KMS-11 (cell line): ENCODE results near the gene PNMA8A.

Experiments used
- H2AFZ ChIP-seq: fragments of 200-600 bp; sonication (generic); 2 replicates; pipeline ENCODE4 v1.6.1; 2016; ENCODE audit warnings: antibody characterized with exemption, mixed run types, low read depth
- H3K27ac ChIP-seq: fragments of 200-600 bp; sonication (generic); 2 replicates; pipeline ENCODE4 v1.6.1; 2016; ENCODE audit warnings: mild to moderate bottlenecking, mixed run types
- H3K27me3 ChIP-seq: fragments of 200-600 bp; sonication (generic); 2 replicates; pipeline ENCODE4 v1.6.1; 2017; ENCODE audit warnings: mild to moderate bottlenecking, low read depth, mixed run types, moderate library complexity; ENCODE audit not compliant: insufficient read depth
- H3K36me3 ChIP-seq: fragments of 200-600 bp; sonication (generic); 2 replicates; pipeline ENCODE4 v1.6.1; 2017; ENCODE audit warnings: mild to moderate bottlenecking, mixed run types; ENCODE audit not compliant: insufficient read depth
- H3K4me1 ChIP-seq: fragments of 200-600 bp; sonication (generic); 2 replicates; pipeline ENCODE4 v1.6.1; 2016; ENCODE audit warnings: mild to moderate bottlenecking, low read depth, mixed run types; ENCODE audit not compliant: poor library complexity, severe bottlenecking
- H3K4me2 ChIP-seq: fragments of 200-600 bp; sonication (generic); 2 replicates; pipeline ENCODE4 v1.7.0; 2016; ENCODE audit warnings: mild to moderate bottlenecking, mixed run types
- H3K4me3 ChIP-seq: fragments of 200-600 bp; sonication (generic); IDR thresholded peaks from 2 replicates; pipeline ENCODE4 v1.6.1; 2017; ENCODE audit warnings: low read depth, low read length, mixed read lengths; ENCODE audit not compliant: insufficient read depth
- H3K79me2 ChIP-seq: fragments of 200-600 bp; sonication (generic); 2 replicates; pipeline ENCODE4 v1.6.1; 2016; ENCODE audit warnings: low read depth, mixed run types; ENCODE audit not compliant: insufficient read depth
- H3K9ac ChIP-seq: fragments of 200-600 bp; sonication (generic); 2 replicates; pipeline ENCODE4 v1.6.1; 2016; ENCODE audit warnings: mild to moderate bottlenecking, mixed run types
- H4K20me1 ChIP-seq: fragments of 200-600 bp; sonication (generic); 2 replicates; pipeline ENCODE4 v1.6.1; 2016; ENCODE audit warnings: mild to moderate bottlenecking, mixed run types; ENCODE audit not compliant: insufficient read depth
- CTCF ChIP-seq: fragments of 200-600 bp; sonication (generic); conservative IDR thresholded peaks from 2 replicates; pipeline ENCODE4 v1.6.1; 2017; ENCODE audit warnings: low read depth, mild to moderate bottlenecking, antibody characterized with exemption, low read length, moderate library complexity, mixed read lengths

The PNMA8A gene

GRCh38 chr19:46482631-46483030, 11.3 kb upstream of the PNMA8A start:
- Histone ChIP-seq H4K20me1 (no peaks in the 10 kb centered on the region), H3K4me1 (peaks cover 6% of the 10 kb centered on the region), H3K4me3 (no peak overlapping the region), H3K4me2 (no peak overlapping the region), H3K27me3 (peaks cover 91% of the 10 kb centered on the region), H3K9ac (no peak overlapping the region), H3K79me2 (no peaks in the 10 kb centered on the region), H3K27ac (no peak overlapping the region), H3K36me3 (no peaks in the 10 kb centered on the region), H2AFZ (no peak overlapping the region)
- TF ChIP-seq CTCF = no peak

- Histone ChIP-seq H3K27ac (no peak overlapping the region), H3K4me2 (no peak overlapping the region), H3K36me3 (no peaks in the 10 kb centered on the region), H3K4me1 (peaks cover 6% of the 10 kb centered on the region), H2AFZ (no peak overlapping the region), H3K79me2 (no peaks in the 10 kb centered on the region), H3K27me3 (peaks cover 90% of the 10 kb centered on the region), H3K9ac (no peak overlapping the region), H3K4me3 (no peak overlapping the region), H4K20me1 (no peaks in the 10 kb centered on the region)
- no peak for TF ChIP-seq CTCF
Measured at GRCh38 chr19:46481947-46482346, 10.6 kb upstream of the PNMA8A start.

- no peak overlapping the region for H3K27ac ChIP-seq
- no peaks in the 10 kb centered on the region for H3K79me2 ChIP-seq
- no peaks in the 10 kb centered on the region for H4K20me1 ChIP-seq
- no peak overlapping the region for H3K4me2 ChIP-seq
- peaks cover 84% of the 10 kb centered on the region for H3K27me3 ChIP-seq
- H3K4me1 ChIP-seq = peaks cover 6% of the 10 kb centered on the region
- TF ChIP-seq CTCF = no peak
- no peak overlapping the region for H3K9ac ChIP-seq
- no peaks in the 10 kb centered on the region for H3K36me3 ChIP-seq
- no peak overlapping the region for H3K4me3 ChIP-seq
- no peak overlapping the region for H2AFZ ChIP-seq
Measured at GRCh38 chr19:46481223-46481848, 10.0 kb upstream of the PNMA8A start.

- peaks cover 84% of the 10 kb centered on the region for H3K27me3 ChIP-seq
Measured at GRCh38 chr19:46480415-46480814, 9.1 kb upstream of the PNMA8A start.

More at GRCh38 chr19:46480415-46480814, 9.1 kb upstream of the PNMA8A start:
- H3K4me2 ChIP-seq = no peak overlapping the region
- H3K4me1 ChIP-seq = peaks cover 6% of the 10 kb centered on the region
- TF ChIP-seq CTCF = no peak
- no peak overlapping the region for H2AFZ ChIP-seq
- H3K9ac ChIP-seq = no peak overlapping the region
- no peaks in the 10 kb centered on the region for H3K79me2 ChIP-seq
- H3K27ac ChIP-seq = no peak overlapping the region
- no peaks in the 10 kb centered on the region for H3K36me3 ChIP-seq
- no peak overlapping the region for H3K4me3 ChIP-seq
- no peaks in the 10 kb centered on the region for H4K20me1 ChIP-seq
